Thoracic aorta (tissue), 2 donors: ENCODE measurements around the gene ZNF69. TPM values are rescaled to one million over a fixed set of nuclear protein-coding genes. Genes with fewer than 3 reads are reported as not detected.
"Not testable (repeated sequence)": the region's sequence is repeated elsewhere in the genome, so short reads cannot be mapped to it uniquely, and the experiment has no call there.

Experiments
- ATAC-seq: fragments of 150-250 bp; one replicate; pipeline ENCODE4 v1.8.0; 2017; ENCODE audit warnings: low read depth; ENCODE audit not compliant: insufficient number of reproducible peaks, low FRiP score
- DNase-seq: peaks from one replicate; pipeline ENCODE4 v3.0.0-alpha.2; 2020; ENCODE audit warnings: low spot score
- H3K27ac ChIP-seq, 2 donors: fragments of 200-600 bp; sonication (generic); 1 replicate in 1 of 2; 2 replicates in 1 of 2; pipeline ENCODE4 v1.5.1; 2016; ENCODE audit warnings: mild to moderate bottlenecking in 2 of 2, moderate library complexity in 2 of 2
- H3K27me3 ChIP-seq: fragments of 200-600 bp; sonication (generic); replicated peaks from 2 replicates; pipeline ENCODE4 v1.6.0; 2016; ENCODE audit warnings: mild to moderate bottlenecking; ENCODE audit not compliant: insufficient read depth
- H3K36me3 ChIP-seq: fragments of 200-600 bp; sonication (generic); one replicate; pipeline ENCODE4 v1.5.1; 2016
- H3K4me1 ChIP-seq, 2 donors: fragments of 200-600 bp; sonication (generic); 1 replicate in 1 of 2; 2 replicates in 1 of 2; pipeline versions ENCODE4 v1.5.1 to v1.6.0; 2016; ENCODE audit warnings: low read depth in 2 of 2, mild to moderate bottlenecking in 1 of 2; ENCODE audit not compliant: control insufficient read depth in 1 of 2
- H3K4me3 ChIP-seq: fragments of 200-600 bp; sonication (generic); 2 replicates; pipeline ENCODE4 v1.5.1; 2016; ENCODE audit warnings: mild to moderate bottlenecking
- H3K9me3 ChIP-seq: fragments of 200-600 bp; sonication (generic); 2 replicates; pipeline ENCODE4 v1.5.1; 2016
- total RNA-seq, 2 donors: library from RNA; depleted of rRNA; stranded (reverse); fragments of >200 nt; gene quantifications; one replicate each; pipeline versions ENCODE4 v1.1.0 to v1.2.3, GENCODE V29; 2016
- TF ChIP-seq, protein P1 (sequence below): fragments of 200-600 bp; sonication (generic); IDR thresholded peaks from one replicate; pipeline ENCODE4 v1.5.1; 2019; ENCODE audit warnings: antibody characterized with exemption

Gene ZNF69
- total RNA-seq, 2 donors from 2014 or later: 10.4 to 15.0 TPM

DNA sequence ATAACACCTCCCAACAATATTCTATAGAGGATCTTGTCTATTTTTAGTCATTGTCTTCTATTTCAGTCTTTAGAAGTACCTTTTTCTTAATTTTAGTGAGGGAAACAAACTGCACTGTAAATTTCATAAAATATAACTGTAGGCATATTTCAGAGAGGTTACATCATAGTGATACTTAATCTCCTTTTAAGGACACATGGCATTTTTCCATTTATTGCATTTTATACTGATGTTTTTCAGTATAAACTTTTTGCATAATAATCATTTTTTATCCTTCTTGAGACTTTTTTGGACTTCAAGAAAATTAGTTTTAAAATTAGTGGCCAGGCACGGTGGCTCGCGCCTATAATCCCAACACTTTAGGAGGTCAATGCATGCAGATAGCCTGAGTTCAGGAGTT, 43.9 kb downstream of the ZNF69 start:
- Histone ChIP-seq H3K4me3 (no peak overlapping the region), H3K27ac (no peak overlapping the region), H3K36me3 (peaks cover 4% of the 10 kb centered on the region), H3K27me3 (no peaks in the 10 kb centered on the region), H3K4me1 (peaks cover under 1 to 6% of the 10 kb centered on the region in 2 donors), H3K9me3 (peaks cover 12% of the 10 kb centered on the region)
- TF ChIP-seq, protein P1, sequence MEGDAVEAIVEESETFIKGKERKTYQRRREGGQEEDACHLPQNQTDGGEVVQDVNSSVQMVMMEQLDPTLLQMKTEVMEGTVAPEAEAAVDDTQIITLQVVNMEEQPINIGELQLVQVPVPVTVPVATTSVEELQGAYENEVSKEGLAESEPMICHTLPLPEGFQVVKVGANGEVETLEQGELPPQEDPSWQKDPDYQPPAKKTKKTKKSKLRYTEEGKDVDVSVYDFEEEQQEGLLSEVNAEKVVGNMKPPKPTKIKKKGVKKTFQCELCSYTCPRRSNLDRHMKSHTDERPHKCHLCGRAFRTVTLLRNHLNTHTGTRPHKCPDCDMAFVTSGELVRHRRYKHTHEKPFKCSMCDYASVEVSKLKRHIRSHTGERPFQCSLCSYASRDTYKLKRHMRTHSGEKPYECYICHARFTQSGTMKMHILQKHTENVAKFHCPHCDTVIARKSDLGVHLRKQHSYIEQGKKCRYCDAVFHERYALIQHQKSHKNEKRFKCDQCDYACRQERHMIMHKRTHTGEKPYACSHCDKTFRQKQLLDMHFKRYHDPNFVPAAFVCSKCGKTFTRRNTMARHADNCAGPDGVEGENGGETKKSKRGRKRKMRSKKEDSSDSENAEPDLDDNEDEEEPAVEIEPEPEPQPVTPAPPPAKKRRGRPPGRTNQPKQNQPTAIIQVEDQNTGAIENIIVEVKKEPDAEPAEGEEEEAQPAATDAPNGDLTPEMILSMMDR: no peak
- ATAC-seq: no peak
- DNase-seq: no peak

DNA sequence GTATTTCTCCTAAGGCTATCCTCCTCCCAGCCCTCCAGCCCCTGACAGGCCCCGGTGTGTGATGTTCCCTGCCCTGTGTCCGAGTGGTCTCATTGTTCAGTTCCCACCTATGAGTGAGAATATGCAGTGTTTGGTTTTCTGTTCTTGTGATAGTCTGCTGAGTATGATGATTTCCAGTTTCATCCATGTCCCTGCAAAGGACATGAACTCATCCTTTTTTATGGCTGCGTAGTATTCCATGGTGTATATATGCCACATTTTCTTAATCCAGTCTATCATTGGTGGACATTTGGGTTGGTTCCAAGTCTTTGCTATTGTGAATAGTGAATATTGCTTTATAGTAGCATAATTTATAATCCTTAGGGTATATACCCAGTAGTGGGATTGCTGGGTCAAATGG, 48.2 kb downstream of the ZNF69 start:
- Histone ChIP-seq H3K36me3 (peaks cover 12% of the 10 kb centered on the region), H3K9me3 (peaks cover 43% of the 10 kb centered on the region)
- ATAC-seq, H3K4me3 ChIP-seq, H3K4me1 ChIP-seq, H3K27ac ChIP-seq, H3K27me3 ChIP-seq, DNase-seq: not testable (repeated sequence)

DNA sequence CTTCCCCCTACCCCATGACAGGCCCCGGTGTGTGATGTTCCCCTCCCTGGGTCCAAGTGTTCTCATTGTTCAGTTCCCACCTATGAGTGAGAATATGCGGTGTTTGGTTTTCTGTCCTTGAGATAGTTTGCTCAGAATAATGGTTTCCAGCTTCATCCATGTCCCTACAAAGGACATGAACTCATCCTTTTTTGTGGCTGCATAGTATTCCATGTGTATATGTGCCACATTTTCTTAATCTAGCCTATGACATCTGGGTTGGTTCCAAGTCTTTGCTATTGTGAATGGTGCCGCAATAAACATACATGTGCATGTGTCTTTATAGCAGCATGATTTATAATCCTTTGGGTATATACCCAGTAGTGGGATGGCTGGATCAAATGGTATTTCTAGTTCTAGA, 50.8 kb downstream of the ZNF69 start:
- Histone ChIP-seq H3K9me3 (peaks cover 68% of the 10 kb centered on the region), H3K36me3 (peaks cover 24% of the 10 kb centered on the region)
- not testable (repeated sequence) for ATAC-seq, H3K27me3 ChIP-seq, H3K4me3 ChIP-seq, DNase-seq, H3K27ac ChIP-seq, H3K4me1 ChIP-seq

DNA sequence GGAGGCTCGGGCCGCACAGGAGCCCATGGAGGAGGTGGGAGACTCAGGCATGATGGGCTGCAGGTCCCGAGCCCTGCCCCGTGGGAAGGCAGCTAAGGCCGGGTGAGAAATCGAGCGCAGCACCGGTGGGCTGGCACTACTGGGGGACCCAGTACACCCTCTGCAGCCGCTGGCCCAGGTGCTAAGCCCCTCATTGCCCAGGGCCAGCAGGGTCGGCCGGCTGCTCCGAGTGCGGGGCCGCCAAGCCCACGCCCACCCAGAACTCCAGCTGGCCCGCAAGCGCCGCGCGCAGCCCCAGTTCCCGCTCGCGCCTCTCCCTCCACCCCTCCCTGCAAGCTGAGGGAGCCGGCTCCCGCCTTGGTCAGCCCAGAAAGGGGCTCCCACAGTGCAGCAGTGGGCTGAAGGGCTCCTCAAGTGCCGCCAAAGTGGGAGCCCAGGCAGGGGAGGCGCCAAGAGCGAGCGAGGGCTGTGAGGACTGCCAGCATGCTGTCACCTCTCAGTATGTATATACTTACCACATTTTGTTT, 53.8 kb downstream of the ZNF69 start:
- ATAC-seq, H3K4me1 ChIP-seq, H3K4me3 ChIP-seq, H3K27ac ChIP-seq, H3K27me3 ChIP-seq, DNase-seq: not testable (repeated sequence)
- Histone ChIP-seq H3K9me3 (peaks cover 86% of the 10 kb centered on the region), H3K36me3 (peaks cover 51% of the 10 kb centered on the region)

DNA sequence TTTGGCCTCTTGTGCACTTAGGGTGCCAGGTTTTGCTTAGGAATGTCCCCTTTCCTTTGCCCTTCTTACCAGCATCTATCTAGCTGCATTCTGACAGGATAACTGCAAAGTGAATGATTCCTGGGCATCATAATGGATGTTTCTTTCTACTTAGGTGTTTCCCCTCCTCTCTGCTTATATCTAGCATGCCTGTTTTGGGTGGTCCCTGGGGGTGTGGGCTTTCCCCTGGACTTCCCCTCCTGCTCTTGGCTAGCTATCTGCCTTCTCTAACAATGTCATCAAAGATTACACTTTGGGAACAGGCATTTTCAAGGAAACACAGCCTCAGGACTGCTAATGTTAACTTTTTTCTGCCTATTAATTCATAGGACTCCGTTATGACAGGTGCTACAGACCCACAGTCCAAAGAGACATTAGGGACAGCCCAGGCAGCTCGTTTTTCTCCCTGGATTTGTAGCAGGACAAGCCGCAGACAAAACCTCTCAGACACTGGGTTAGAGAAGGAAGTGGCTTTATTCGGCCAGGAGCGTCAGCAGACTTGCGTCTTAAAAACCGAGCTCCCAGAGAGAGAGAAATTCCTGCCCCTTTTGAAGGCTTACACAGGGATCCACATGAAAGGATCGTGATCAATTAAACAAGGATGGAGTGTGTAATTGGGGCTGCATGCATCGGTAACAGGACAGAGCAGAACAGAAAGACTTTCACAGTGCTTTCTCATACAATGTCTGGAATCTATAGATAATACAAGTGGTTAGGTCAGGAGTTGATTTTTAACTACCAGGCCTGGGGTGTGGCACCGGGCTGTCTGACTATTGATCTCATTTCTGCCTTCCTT, 54.6 kb downstream of the ZNF69 start:
- Histone ChIP-seq H3K4me3 (no peak overlapping the region), H3K27me3 (no peaks in the 10 kb centered on the region), H3K4me1 (no peaks in the 10 kb centered on the region), H3K27ac (no peak overlapping the region), H3K36me3 (peaks cover 58% of the 10 kb centered on the region), H3K9me3 (peaks cover 90% of the 10 kb centered on the region)
- ATAC-seq (no peak), DNase-seq (no peak)
- TF ChIP-seq, protein P1: no peak

DNA sequence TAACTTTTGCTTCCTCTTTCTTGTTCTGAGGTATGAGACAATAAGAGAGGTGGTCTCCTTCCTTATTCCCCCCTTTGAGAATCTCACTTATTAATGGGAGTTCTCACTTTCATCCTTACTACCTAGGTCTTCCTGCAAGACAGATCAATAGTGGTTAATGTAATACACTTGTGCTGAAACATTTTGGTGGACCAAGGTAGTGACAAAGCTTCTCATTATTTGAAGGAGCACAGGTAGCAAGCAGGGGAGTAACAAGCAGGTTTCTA, 55.2 kb downstream of the ZNF69 start:
- H3K4me1 ChIP-seq: no peaks in the 10 kb centered on the region
- TF ChIP-seq, protein P1: no peak
- no peak overlapping the region for H3K4me3 ChIP-seq
- DNase-seq (no peak), ATAC-seq (no peak)
- H3K9me3 ChIP-seq: peaks cover 91% of the 10 kb centered on the region
- no peaks in the 10 kb centered on the region for H3K27me3 ChIP-seq
- H3K36me3 ChIP-seq: peaks cover 63% of the 10 kb centered on the region
- H3K27ac ChIP-seq: no peak overlapping the region
